OCI-LY1 (cell line): ENCODE results near the gene ATAD5.

Experiments used
- H2AFZ ChIP-seq: fragments of 200-600 bp; sonication (generic), shearing (Covaris generic); 2 replicates; pipeline ENCODE4 v1.6.0; 2014; ENCODE audit warnings: antibody characterized with exemption, mild to moderate bottlenecking, low read length
- H3F3A ChIP-seq: fragments of 200-600 bp; sonication (generic), shearing (Covaris generic); 2 replicates; pipeline ENCODE4 v1.6.0; 2014; ENCODE audit warnings: mild to moderate bottlenecking, antibody characterized with exemption, low read length, moderate library complexity; ENCODE audit not compliant: insufficient read depth
- H3K27ac ChIP-seq: fragments of 200-600 bp; sonication (generic); 2 replicates; pipeline ENCODE4 v1.5.1; 2014; ENCODE audit warnings: low read length, mixed run types, mild to moderate bottlenecking, low read depth; ENCODE audit not compliant: poor library complexity, severe bottlenecking
- H3K27me3 ChIP-seq: fragments of 200-600 bp; sonication (generic); 2 replicates; pipeline ENCODE4 v1.6.0; 2014; ENCODE audit warnings: antibody characterized with exemption, mild to moderate bottlenecking, low read length, moderate library complexity; ENCODE audit not compliant: insufficient read depth
- H3K36me3 ChIP-seq: fragments of 200-600 bp; sonication (generic); 2 replicates; pipeline ENCODE4 v1.6.1; 2014; ENCODE audit warnings: mild to moderate bottlenecking, antibody characterized with exemption, low read length, moderate library complexity, mixed read lengths; ENCODE audit not compliant: insufficient read depth
- H3K4me1 ChIP-seq: fragments of 200-600 bp; sonication (generic); 2 replicates; pipeline ENCODE4 v1.5.1; 2014; ENCODE audit warnings: mild to moderate bottlenecking, low read length, moderate library complexity; ENCODE audit not compliant: insufficient read depth, severe bottlenecking
- H3K4me2 ChIP-seq: fragments of 200-600 bp; sonication (generic), shearing (Covaris generic); 2 replicates; pipeline ENCODE4 v1.6.1; 2014; ENCODE audit warnings: low read length
- H3K4me3 ChIP-seq: fragments of 200-600 bp; sonication (generic); 2 replicates; pipeline ENCODE4 v1.5.1; 2014; ENCODE audit warnings: low read length, low read depth, mild to moderate bottlenecking, mixed read lengths; ENCODE audit not compliant: poor library complexity, severe bottlenecking
- H3K79me2 ChIP-seq: fragments of 200-600 bp; shearing (Covaris generic); 2 replicates; pipeline ENCODE4 v1.6.1; 2016; ENCODE audit warnings: mixed run types, low read length, mixed read lengths; ENCODE audit not compliant: insufficient read depth
- H3K9ac ChIP-seq: fragments of 200-600 bp; sonication (generic), shearing (Covaris generic); 2 replicates; pipeline ENCODE4 v1.6.1; 2014; ENCODE audit warnings: mild to moderate bottlenecking, low read length, mixed read lengths
- H3K9me2 ChIP-seq: fragments of 200-600 bp; sonication (generic), shearing (Covaris generic); 2 replicates; pipeline ENCODE4 v1.6.1; 2014; ENCODE audit warnings: low read depth, mild to moderate bottlenecking, low read length, mixed read lengths
- H3K9me3 ChIP-seq: fragments of 200-600 bp; shearing (Covaris generic); 2 replicates; pipeline ENCODE4 v1.6.1; 2014; ENCODE audit warnings: low read length, mixed read lengths
- H4K20me1 ChIP-seq: fragments of 200-600 bp; sonication (generic), shearing (Covaris generic); 2 replicates; pipeline ENCODE4 v1.6.0; 2016; ENCODE audit warnings: mild to moderate bottlenecking, low read length; ENCODE audit not compliant: insufficient read depth
- EZH2 ChIP-seq: fragments of 200-600 bp; sonication (generic), shearing (Covaris generic); IDR thresholded peaks from 2 replicates; pipeline ENCODE4 v1.8.0; 2017; ENCODE audit warnings: borderline replicate concordance, mixed run types, mild to moderate bottlenecking, antibody characterized with exemption, low read length, moderate library complexity, mixed read lengths
- TF ChIP-seq, protein P1 (sequence below): fragments of 200-600 bp; sonication (generic), shearing (Covaris generic); IDR thresholded peaks from 2 replicates; pipeline ENCODE4 v1.5.1; 2017; ENCODE audit warnings: mild to moderate bottlenecking, antibody characterized with exemption, low read length, moderate library complexity, mixed read lengths

ATAD5 gene

GRCh38 chr17:30807896-30808295 is 23.9 kb upstream of the ATAD5 start:
- H4K20me1 ChIP-seq = no peaks in the 10 kb centered on the region
- H3K4me1 ChIP-seq = peaks cover 64% of the 10 kb centered on the region
- H3K4me3 ChIP-seq = peak overlapping the region; percentile 26
- peaks cover 64% of the 10 kb centered on the region for H3K79me2 ChIP-seq
- peaks cover 14% of the 10 kb centered on the region for H3F3A ChIP-seq
- no peaks in the 10 kb centered on the region for H3K27me3 ChIP-seq
- peak overlapping the region; percentile 51 for H3K9ac ChIP-seq
- TF ChIP-seq, protein P1, sequence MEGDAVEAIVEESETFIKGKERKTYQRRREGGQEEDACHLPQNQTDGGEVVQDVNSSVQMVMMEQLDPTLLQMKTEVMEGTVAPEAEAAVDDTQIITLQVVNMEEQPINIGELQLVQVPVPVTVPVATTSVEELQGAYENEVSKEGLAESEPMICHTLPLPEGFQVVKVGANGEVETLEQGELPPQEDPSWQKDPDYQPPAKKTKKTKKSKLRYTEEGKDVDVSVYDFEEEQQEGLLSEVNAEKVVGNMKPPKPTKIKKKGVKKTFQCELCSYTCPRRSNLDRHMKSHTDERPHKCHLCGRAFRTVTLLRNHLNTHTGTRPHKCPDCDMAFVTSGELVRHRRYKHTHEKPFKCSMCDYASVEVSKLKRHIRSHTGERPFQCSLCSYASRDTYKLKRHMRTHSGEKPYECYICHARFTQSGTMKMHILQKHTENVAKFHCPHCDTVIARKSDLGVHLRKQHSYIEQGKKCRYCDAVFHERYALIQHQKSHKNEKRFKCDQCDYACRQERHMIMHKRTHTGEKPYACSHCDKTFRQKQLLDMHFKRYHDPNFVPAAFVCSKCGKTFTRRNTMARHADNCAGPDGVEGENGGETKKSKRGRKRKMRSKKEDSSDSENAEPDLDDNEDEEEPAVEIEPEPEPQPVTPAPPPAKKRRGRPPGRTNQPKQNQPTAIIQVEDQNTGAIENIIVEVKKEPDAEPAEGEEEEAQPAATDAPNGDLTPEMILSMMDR = no peak
- TF ChIP-seq EZH2 = no peak
- H3K9me2 ChIP-seq = no peaks in the 10 kb centered on the region
- H3K4me2 ChIP-seq = peak overlapping the region; percentile 55
- peak overlapping the region; percentile 99 for H3K27ac ChIP-seq
- no peak overlapping the region for H2AFZ ChIP-seq
- H3K36me3 ChIP-seq = peaks cover 38% of the 10 kb centered on the region
- no peaks in the 10 kb centered on the region for H3K9me3 ChIP-seq

DNA sequence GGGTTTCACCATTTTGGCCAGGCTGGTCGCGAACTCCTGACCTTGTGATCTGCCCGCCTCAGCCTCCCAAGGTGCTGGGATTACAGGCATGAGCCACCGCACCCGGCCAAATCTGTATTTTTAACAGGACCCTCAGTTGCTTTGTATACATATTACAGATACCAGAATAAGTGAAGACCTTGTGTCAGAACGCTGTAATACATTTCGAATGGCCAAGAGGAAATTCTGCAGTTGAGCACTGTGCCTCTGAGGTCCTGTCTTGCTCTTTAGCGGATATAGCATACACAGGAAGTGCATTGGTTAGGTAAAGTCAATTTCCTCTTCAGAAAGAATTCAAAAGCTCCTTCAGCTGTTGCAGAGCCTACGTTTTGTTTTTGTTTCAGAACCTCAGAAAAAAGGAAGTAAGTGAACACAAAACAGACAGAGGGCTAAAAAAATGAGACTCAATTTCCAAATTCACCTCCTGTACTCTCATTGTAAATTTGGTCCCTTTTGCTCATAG is 22.9 kb upstream of the ATAD5 start:
- peaks cover 29% of the 10 kb centered on the region for H3K36me3 ChIP-seq
- TF ChIP-seq EZH2 = no peak
- TF ChIP-seq, protein P1 = no peak
- H3K79me2 ChIP-seq = peaks cover 74% of the 10 kb centered on the region
- H3K4me1 ChIP-seq = peaks cover 73% of the 10 kb centered on the region
- H3F3A ChIP-seq = peaks cover 14% of the 10 kb centered on the region
- no peaks in the 10 kb centered on the region for H3K9me2 ChIP-seq
- H3K9ac ChIP-seq = peak overlapping the region; percentile 56
- H3K4me2 ChIP-seq = peak overlapping the region; percentile 49
- no peaks in the 10 kb centered on the region for H3K27me3 ChIP-seq
- H2AFZ ChIP-seq = no peak overlapping the region
- H3K27ac ChIP-seq = peak overlapping the region; percentile 99
- no peaks in the 10 kb centered on the region for H3K9me3 ChIP-seq
- peak overlapping the region; percentile 49 for H3K4me3 ChIP-seq
- H4K20me1 ChIP-seq = no peaks in the 10 kb centered on the region

DNA sequence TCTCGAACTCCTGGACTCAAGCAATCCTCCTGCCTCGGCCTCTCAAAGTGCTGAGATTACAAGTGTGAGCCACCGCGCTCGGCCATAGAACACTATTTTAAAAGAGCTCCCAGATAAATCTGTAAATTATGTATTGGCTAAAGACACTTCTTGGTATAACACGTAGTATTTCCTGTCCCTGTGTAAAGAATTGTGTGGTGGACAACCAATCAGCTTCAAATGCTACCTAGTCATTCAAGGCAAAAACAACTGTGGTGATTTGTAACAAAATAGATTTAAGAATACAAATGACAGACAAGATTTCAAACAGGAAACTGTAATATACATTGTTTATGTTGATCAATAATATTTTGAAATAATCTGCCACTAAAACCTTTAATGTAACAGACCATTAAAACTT is 21.9 kb upstream of the ATAD5 start:
- Histone ChIP-seq H3K4me1 (peaks cover 75% of the 10 kb centered on the region), H3K9me2 (no peaks in the 10 kb centered on the region), H3K9me3 (no peaks in the 10 kb centered on the region), H3K36me3 (peaks cover 19% of the 10 kb centered on the region), H4K20me1 (no peaks in the 10 kb centered on the region), H2AFZ (no peak overlapping the region), H3K27ac (peak overlapping the region; percentile 99), H3K79me2 (peaks cover 72% of the 10 kb centered on the region), H3K4me2 (peak overlapping the region; percentile 49), H3F3A (peaks cover 14% of the 10 kb centered on the region), H3K4me3 (peak overlapping the region; percentile 24), H3K9ac (peak overlapping the region; percentile 56; the same call in 1 of the 2 replicates), H3K27me3 (no peaks in the 10 kb centered on the region)
- TF ChIP-seq, protein P1 = no peak
- TF ChIP-seq EZH2 = no peak
